Tibial nerve (tissue), 4 donors: Measurements from ENCODE around the gene RUNX1. TPM values are rescaled to one million over a fixed set of nuclear protein-coding genes. Genes with fewer than 3 reads are reported as not detected.

Source experiments
- DNase-seq, 2 donors: peaks; one replicate each; pipeline ENCODE4 v3.0.0-alpha.2; 2019; ENCODE audit warnings: low spot score in 2 of 2
- H3K27ac ChIP-seq, 4 donors: fragments of 200-600 bp; sonication (generic) in 3 of 4; one replicate each; pipeline ENCODE4 v1.5.1; 2017 to 2019; ENCODE audit warnings: mild to moderate bottlenecking in 1 of 4
- H3K27me3 ChIP-seq, 2 donors: fragments of 200-600 bp; sonication (generic) in 1 of 2; one replicate each; pipeline versions ENCODE4 v1.5.1 to v1.6.0; 2017 to 2019
- H3K36me3 ChIP-seq, 3 donors: fragments of 200-600 bp; sonication (generic); one replicate each; pipeline ENCODE4 v1.5.1; 2018 to 2019
- H3K4me1 ChIP-seq, 4 donors: fragments of 200-600 bp; sonication (generic) in 3 of 4; one replicate each; pipeline ENCODE4 v1.5.1; 2017 to 2019
- H3K4me3 ChIP-seq, 4 donors: fragments of 200-600 bp; sonication (generic) in 3 of 4; one replicate each; pipeline ENCODE4 v1.5.1; 2017 to 2019; ENCODE audit warnings: mild to moderate bottlenecking in 1 of 4, moderate library complexity in 1 of 4
- H3K9me3 ChIP-seq, 4 donors: fragments of 200-600 bp; sonication (generic) in 3 of 4; one replicate each; pipeline ENCODE4 v1.5.1; 2017 to 2019
- EP300 ChIP-seq, 2 donors: sonication (generic); formaldehyde crosslinking; IDR thresholded peaks; one replicate each; pipeline ENCODE4 v1.6.1; 2017; ENCODE audit warnings: antibody characterized with exemption in 2 of 2, mild to moderate bottlenecking in 1 of 2
- POLR2A ChIP-seq, 2 donors: fragments of 450-650 bp; IDR thresholded peaks; one replicate each; pipeline ENCODE4 v1.6.1; 2017; ENCODE audit warnings: antibody characterized with exemption in 2 of 2, mild to moderate bottlenecking in 2 of 2, moderate library complexity in 2 of 2
- WGBS, 2 donors: methylation state at CpG; one replicate each; pipeline ENCODE4 v1.1.5; 2018; 5-methylcytosine and 5-hydroxymethylcytosine counted together
- total RNA-seq, 4 donors: library from RNA; depleted of rRNA; stranded (reverse); fragments of >200 nt; gene quantifications; one replicate each; pipeline ENCODE4 v1.1.0, GENCODE V29; 2016
- TF ChIP-seq, protein P1 (sequence below), 5 experiments: fragments of 200-600 bp in 3 of 5; fragments of 450-650 bp in 2 of 5; sonication (generic) in 3 of 5; IDR thresholded peaks; one replicate each; pipeline ENCODE4 v1.5.1; 2016 to 2019; ENCODE audit warnings: antibody characterized with exemption in 5 of 5, mild to moderate bottlenecking in 3 of 5, moderate library complexity in 2 of 5

RUNX1 gene
- total RNA-seq, 4 donors from 2014 or later = 23.6 to 36.9 (median 26.3) TPM

DNA sequence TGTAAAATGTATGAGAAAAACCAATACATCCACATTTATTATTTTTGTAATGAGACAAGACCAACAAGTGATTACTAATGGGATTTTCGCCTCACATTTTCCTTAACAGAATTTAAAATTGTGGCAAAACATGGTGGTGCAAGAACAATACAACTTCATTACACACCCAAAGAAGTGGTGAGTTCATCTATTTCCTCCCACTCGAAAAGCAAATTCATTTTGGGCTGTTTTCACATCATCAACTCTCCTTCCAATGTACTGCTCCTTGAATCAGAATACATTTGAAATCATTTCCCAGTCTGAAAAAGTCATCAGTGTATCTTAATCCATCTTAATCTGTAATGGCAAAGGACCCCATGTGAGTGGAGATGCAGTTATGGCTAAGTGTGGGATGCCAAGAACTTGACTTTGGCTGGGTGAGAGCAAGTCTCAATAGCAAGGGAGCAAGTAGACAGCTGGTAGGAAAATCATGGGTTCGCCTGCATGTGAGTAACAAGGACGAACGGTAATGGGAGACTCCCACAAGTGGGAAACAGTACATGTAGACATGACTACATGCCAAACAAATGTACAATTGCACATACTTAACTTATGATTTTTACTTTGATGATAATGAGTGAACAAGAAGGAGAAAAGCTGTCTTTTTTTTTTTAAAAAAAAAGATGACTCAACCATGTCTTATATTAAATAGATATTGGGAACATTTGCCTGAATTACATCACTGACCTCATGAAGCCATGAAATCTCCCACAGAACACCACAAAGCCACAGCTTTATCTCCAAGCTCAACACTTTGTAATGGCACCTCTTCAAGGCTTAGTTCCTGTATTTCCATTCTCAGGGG, 46.0 kb downstream of the RUNX1 start:
- Histone ChIP-seq H3K4me3 (no peak overlapping the region), H3K27ac (no peak overlapping the region), H3K27me3 (no peaks in the 10 kb centered on the region), H3K36me3 (no peaks in the 10 kb centered on the region), H3K4me1 (no peaks in the 10 kb centered on the region), H3K9me3 (no peaks in the 10 kb centered on the region)
- 84 to 86% methylated on average over 5 of the region's 5 CpGs for whole genome bisulfite sequencing, 2 donors
- no peak for DNase-seq
- TF ChIP-seq EP300 (IDR thresholded peaks at IDR 0.05) = no peak
- TF ChIP-seq POLR2A (IDR thresholded peaks at IDR 0.05) = no peak
- TF ChIP-seq, protein P1, sequence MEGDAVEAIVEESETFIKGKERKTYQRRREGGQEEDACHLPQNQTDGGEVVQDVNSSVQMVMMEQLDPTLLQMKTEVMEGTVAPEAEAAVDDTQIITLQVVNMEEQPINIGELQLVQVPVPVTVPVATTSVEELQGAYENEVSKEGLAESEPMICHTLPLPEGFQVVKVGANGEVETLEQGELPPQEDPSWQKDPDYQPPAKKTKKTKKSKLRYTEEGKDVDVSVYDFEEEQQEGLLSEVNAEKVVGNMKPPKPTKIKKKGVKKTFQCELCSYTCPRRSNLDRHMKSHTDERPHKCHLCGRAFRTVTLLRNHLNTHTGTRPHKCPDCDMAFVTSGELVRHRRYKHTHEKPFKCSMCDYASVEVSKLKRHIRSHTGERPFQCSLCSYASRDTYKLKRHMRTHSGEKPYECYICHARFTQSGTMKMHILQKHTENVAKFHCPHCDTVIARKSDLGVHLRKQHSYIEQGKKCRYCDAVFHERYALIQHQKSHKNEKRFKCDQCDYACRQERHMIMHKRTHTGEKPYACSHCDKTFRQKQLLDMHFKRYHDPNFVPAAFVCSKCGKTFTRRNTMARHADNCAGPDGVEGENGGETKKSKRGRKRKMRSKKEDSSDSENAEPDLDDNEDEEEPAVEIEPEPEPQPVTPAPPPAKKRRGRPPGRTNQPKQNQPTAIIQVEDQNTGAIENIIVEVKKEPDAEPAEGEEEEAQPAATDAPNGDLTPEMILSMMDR (IDR thresholded peaks at IDR 0.05) = no peak

DNA sequence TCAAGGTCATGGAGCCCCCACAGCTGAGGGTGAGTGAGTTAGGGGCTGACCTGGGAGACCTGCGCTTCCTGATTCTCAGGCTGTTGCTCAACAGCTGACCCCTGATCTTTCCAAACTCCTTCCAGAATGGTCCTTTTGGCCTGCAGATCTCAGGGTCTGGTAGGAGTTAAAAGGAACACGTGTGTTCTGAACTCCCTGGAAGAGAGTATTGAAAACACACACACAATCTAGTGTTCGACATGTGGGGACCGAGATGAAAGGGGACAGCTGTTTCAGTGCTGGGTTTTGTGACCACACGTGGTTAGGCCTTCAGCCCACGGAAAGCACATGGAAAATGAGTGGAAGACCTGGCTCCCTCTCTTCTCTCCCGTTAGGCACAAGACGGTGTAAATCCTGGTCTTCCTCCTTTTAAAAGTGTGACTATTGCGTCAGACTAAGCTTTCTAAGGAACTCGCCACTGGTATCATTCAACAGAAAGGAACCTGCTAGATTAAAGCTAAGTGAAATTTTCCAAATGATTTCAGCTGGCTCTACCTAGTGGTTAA, 49.6 kb downstream of the RUNX1 start:
- H3K9me3 ChIP-seq = no peaks in the 10 kb centered on the region
- DNase-seq = no peak
- H3K27me3 ChIP-seq = no peaks in the 10 kb centered on the region
- WGBS, 2 donors = 77 to 78% methylated on average over 10 of the region's 10 CpGs
- peaks cover 0 to 19% (median 0%) of the 10 kb centered on the region in 4 donors for H3K4me1 ChIP-seq
- no peaks in the 10 kb centered on the region for H3K36me3 ChIP-seq
- H3K4me3 ChIP-seq = no peak overlapping the region
- peak overlapping the region in 1 of 4 donors; percentile 12 for H3K27ac ChIP-seq
- no peak for TF ChIP-seq EP300 (IDR thresholded peaks at IDR 0.05)
- TF ChIP-seq POLR2A (IDR thresholded peaks at IDR 0.05) = no peak
- TF ChIP-seq, protein P1 (IDR thresholded peaks at IDR 0.05) = no peak

DNA sequence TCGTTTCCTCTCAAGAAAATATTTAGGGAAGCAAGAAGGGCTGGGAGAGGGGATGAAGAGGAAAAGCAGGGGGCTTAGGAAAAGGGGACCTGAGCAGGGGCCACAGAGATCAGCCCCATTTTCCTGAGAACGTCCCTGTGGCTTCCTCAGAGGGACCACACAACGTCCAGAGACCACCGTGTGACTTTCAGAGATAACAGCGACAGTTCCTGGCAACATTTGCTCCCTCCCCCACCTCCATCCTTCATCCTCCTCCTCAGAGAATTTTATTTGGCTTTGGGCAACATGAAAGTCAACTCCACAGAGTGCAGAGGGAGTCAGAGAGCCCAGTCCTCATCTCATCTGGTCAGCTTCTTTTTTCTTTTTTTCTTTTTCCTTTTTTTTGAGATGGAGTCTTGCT, 50.9 kb downstream of the RUNX1 start:
- Histone ChIP-seq H3K27me3 (no peaks in the 10 kb centered on the region), H3K4me3 (no peak overlapping the region), H3K36me3 (no peaks in the 10 kb centered on the region), H3K9me3 (no peaks in the 10 kb centered on the region), H3K27ac (no peak overlapping the region), H3K4me1 (peaks cover 0 to 19% (median 0%) of the 10 kb centered on the region in 4 donors)
- TF ChIP-seq EP300 (IDR thresholded peaks at IDR 0.05) (no peak), POLR2A (IDR thresholded peaks at IDR 0.05) (no peak)
- TF ChIP-seq, protein P1 (IDR thresholded peaks at IDR 0.05) = no peak
- no peak for DNase-seq
- WGBS, 2 donors = 84 to 85% methylated on average over 5 of the region's 5 CpGs

DNA sequence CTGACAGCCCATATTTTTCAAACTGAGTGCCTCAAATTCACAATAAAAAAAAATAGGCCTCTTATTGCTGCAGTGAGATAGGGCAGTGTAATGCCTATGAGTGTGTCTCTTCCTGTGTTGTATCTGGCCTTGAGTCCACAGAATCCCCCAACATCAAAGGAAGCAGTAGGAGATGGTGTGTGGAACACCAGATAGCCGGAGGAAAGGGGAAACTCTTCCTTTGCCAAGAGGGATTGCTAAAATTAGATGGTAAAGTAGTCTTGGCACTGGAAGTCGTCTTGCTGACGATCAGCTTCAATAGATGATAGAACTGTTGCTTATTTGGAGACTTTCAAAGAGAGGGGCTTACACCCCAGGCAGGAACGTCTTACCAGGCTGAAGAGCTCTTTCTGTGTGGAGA, 51.8 kb downstream of the RUNX1 start:
- Histone ChIP-seq H3K27ac (peak overlapping the region in 1 of 4 donors; percentile 44), H3K4me1 (peaks cover 0 to 19% (median 0%) of the 10 kb centered on the region in 4 donors), H3K36me3 (no peaks in the 10 kb centered on the region), H3K27me3 (no peaks in the 10 kb centered on the region), H3K4me3 (no peak overlapping the region), H3K9me3 (no peaks in the 10 kb centered on the region)
- WGBS, 2 donors = 55 to 65% methylated on average over 4 of the region's 4 CpGs
- no peak for DNase-seq
- TF ChIP-seq POLR2A (IDR thresholded peaks at IDR 0.05) = no peak
- no peak for TF ChIP-seq EP300 (IDR thresholded peaks at IDR 0.05)
- TF ChIP-seq, protein P1 (IDR thresholded peaks at IDR 0.05) = no peak
